Parathyroid adenoma (tissue), 2 donors: ENCODE results near the gene METAP2.
"Not testable (repeated sequence)": the region's sequence is repeated elsewhere in the genome, so short reads cannot be mapped to it uniquely, and the experiment has no call there.

Experiments
- H2AFZ ChIP-seq: fragments of 300-600 bp; sonication (generic); one replicate; pipeline ENCODE4 v1.7.0; 2017; ENCODE audit warnings: antibody characterized with exemption, mild to moderate bottlenecking
- H3K27ac ChIP-seq: fragments of 300-600 bp; sonication (generic); one replicate; pipeline ENCODE4 v1.7.0; 2017
- H3K27me3 ChIP-seq: fragments of 300-600 bp; sonication (generic); one replicate; pipeline ENCODE4 v1.7.0; 2017; ENCODE audit warnings: low read length; ENCODE audit not compliant: control insufficient read depth, insufficient read depth
- H3K36me3 ChIP-seq: fragments of 300-600 bp; sonication (generic); one replicate; pipeline ENCODE4 v1.7.0; 2017; ENCODE audit warnings: low read length; ENCODE audit not compliant: control insufficient read depth, insufficient read depth
- H3K4me1 ChIP-seq: fragments of 300-600 bp; sonication (generic); one replicate; pipeline ENCODE4 v1.7.0; 2017; ENCODE audit warnings: control low read depth
- H3K4me2 ChIP-seq: fragments of 300-600 bp; sonication (generic); one replicate; pipeline ENCODE4 v1.7.0; 2017; ENCODE audit warnings: low read length
- H3K4me3 ChIP-seq: fragments of 300-600 bp; sonication (generic); one replicate; pipeline ENCODE4 v1.7.0; 2017; ENCODE audit warnings: low read depth, low read length
- H3K79me2 ChIP-seq: fragments of 300-600 bp; sonication (generic); one replicate; pipeline ENCODE4 v1.7.0; 2017; ENCODE audit warnings: control low read depth
- H3K9ac ChIP-seq: fragments of 300-600 bp; sonication (generic); one replicate; pipeline ENCODE4 v1.7.0; 2017; ENCODE audit warnings: mild to moderate bottlenecking
- H3K9me3 ChIP-seq: fragments of 300-600 bp; sonication (generic); one replicate; pipeline ENCODE4 v1.7.0; 2017; ENCODE audit warnings: low read length; ENCODE audit not compliant: control insufficient read depth
- CTCF ChIP-seq: fragments of 300-600 bp; sonication (generic); IDR thresholded peaks from one replicate; pipeline ENCODE4 v1.7.0; 2017; ENCODE audit warnings: antibody characterized with exemption, mild to moderate bottlenecking
- donor health status: primary hyperparathyroidism.

METAP2 gene

GRCh38 chr12:95435355-95435754 is 38.6 kb upstream of the METAP2 start:
- Histone ChIP-seq H3K27ac (no peak overlapping the region), H2AFZ (no peak overlapping the region)
- TF ChIP-seq CTCF = no peak

GRCh38 chr12:95437565-95437964 is 36.4 kb upstream of the METAP2 start:
- H3K27me3 ChIP-seq = no peaks in the 10 kb centered on the region
- H3K36me3 ChIP-seq = no peaks in the 10 kb centered on the region
- H3K4me3 ChIP-seq = no peak overlapping the region
- no peak overlapping the region for H2AFZ ChIP-seq
- H3K27ac ChIP-seq = no peak overlapping the region
- H3K9ac ChIP-seq = no peak overlapping the region
- no peaks in the 10 kb centered on the region for H3K79me2 ChIP-seq
- no peak for TF ChIP-seq CTCF
- no peaks in the 10 kb centered on the region for H3K9me3 ChIP-seq
- H3K4me1 ChIP-seq = no peaks in the 10 kb centered on the region
- no peak overlapping the region for H3K4me2 ChIP-seq

More at GRCh38 chr12:95435355-95435754, 38.6 kb upstream of the METAP2 start:
- no peak overlapping the region for H3K4me3 ChIP-seq
- no peak overlapping the region for H3K4me2 ChIP-seq
- H3K27me3 ChIP-seq = no peaks in the 10 kb centered on the region
- H3K9me3 ChIP-seq = no peaks in the 10 kb centered on the region
- H3K79me2 ChIP-seq = no peaks in the 10 kb centered on the region
- H3K4me1 ChIP-seq = no peaks in the 10 kb centered on the region
- no peak overlapping the region for H3K9ac ChIP-seq
- no peaks in the 10 kb centered on the region for H3K36me3 ChIP-seq

- no peak overlapping the region for H2AFZ ChIP-seq
- TF ChIP-seq CTCF = no peak
- no peak overlapping the region for H3K27ac ChIP-seq
- no peak overlapping the region for H3K4me3 ChIP-seq
- H3K4me2 ChIP-seq = no peak overlapping the region
- no peaks in the 10 kb centered on the region for H3K9me3 ChIP-seq
- H3K36me3 ChIP-seq = no peaks in the 10 kb centered on the region
- H3K9ac ChIP-seq = no peak overlapping the region
- H3K4me1 ChIP-seq = no peaks in the 10 kb centered on the region
- no peaks in the 10 kb centered on the region for H3K27me3 ChIP-seq
- H3K79me2 ChIP-seq = no peaks in the 10 kb centered on the region
These were observed 34.3 kb upstream of the METAP2 start for GRCh38 chr12:95439461-95440230.

GRCh38 chr12:95440401-95440800 is 33.6 kb upstream of the METAP2 start:
- no peak overlapping the region for H3K9ac ChIP-seq
- TF ChIP-seq CTCF = no peak
- H3K79me2 ChIP-seq = no peaks in the 10 kb centered on the region
- no peak overlapping the region for H2AFZ ChIP-seq
- H3K4me2 ChIP-seq = no peak overlapping the region
- H3K36me3 ChIP-seq = no peaks in the 10 kb centered on the region
- H3K9me3 ChIP-seq = no peaks in the 10 kb centered on the region
- no peaks in the 10 kb centered on the region for H3K27me3 ChIP-seq
- H3K4me3 ChIP-seq = no peak overlapping the region
- H3K27ac ChIP-seq = no peak overlapping the region
- H3K4me1 ChIP-seq = no peaks in the 10 kb centered on the region

- Histone ChIP-seq H3K36me3 (no peaks in the 10 kb centered on the region), H2AFZ (no peak overlapping the region), H3K27me3 (no peaks in the 10 kb centered on the region), H3K9me3 (no peaks in the 10 kb centered on the region), H3K4me3 (no peak overlapping the region), H3K9ac (no peak overlapping the region), H3K27ac (no peak overlapping the region), H3K79me2 (no peaks in the 10 kb centered on the region), H3K4me2 (no peak overlapping the region), H3K4me1 (no peaks in the 10 kb centered on the region)
- no peak for TF ChIP-seq CTCF
These were observed 30.5 kb upstream of the METAP2 start for GRCh38 chr12:95443459-95443858.

- not testable (repeated sequence) for H3K9ac ChIP-seq, H2AFZ ChIP-seq, H3K4me2 ChIP-seq, H3K27me3 ChIP-seq, H3K4me1 ChIP-seq, H3K4me3 ChIP-seq, H3K36me3 ChIP-seq, H3K9me3 ChIP-seq, H3K27ac ChIP-seq, H3K79me2 ChIP-seq
These were observed 28.9 kb upstream of the METAP2 start for GRCh38 chr12:95445099-95445498.
